ENCODE results near the gene TIFAB. TPM values are rescaled to one million over a fixed set of nuclear protein-coding genes. Genes with fewer than 3 reads are reported as not detected.

The TIFAB gene
- total and polyA plus RNA-seq, 2 experiments from 2014 or later = not detected

DNA sequence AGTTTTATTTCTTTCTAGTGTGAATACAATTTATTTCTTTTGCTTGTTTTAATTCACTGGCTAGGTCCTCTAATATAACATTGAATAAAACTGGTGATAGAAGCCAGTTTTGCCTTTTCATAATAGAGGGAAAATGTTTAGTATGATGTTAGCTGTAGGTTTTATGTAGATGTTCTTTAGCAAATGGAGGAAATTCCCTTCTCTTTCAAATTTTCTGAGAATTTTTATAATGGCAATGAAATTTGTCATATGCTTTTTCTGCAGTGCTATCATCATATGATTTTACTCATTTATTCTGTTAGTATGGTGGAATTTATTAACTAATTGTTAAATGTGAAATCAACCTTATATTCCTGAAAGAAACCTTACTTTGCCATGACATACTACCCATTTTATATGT, 35.1 kb downstream of the TIFAB start:
- Histone ChIP-seq H3K79me2 (replicated peaks; ENCODE audit: insufficient read depth) (no peaks in the 10 kb centered on the region), H3K4me1 (ENCODE audit: insufficient read depth) (no peaks in the 10 kb centered on the region), H3F3A (replicated peaks; ENCODE audit: low read depth) (no peaks in the 10 kb centered on the region), H4K20me1 (replicated peaks; ENCODE audit: insufficient read depth) (no peaks in the 10 kb centered on the region), H3K9me2 (ENCODE audit: insufficient read depth) (no peaks in the 10 kb centered on the region), H3K36me3 (ENCODE audit: insufficient read depth) (no peaks in the 10 kb centered on the region), H3K27ac (ENCODE audit: low read depth) (no peak overlapping the region), H3K4me3 (no peak overlapping the region), H2AFZ (no peak overlapping the region), H3K27me3 (ENCODE audit: insufficient read depth) (no peaks in the 10 kb centered on the region), H3K4me2 (no peak overlapping the region)
- H3K36me3 Mint-ChIP-seq (ENCODE audit: low read depth) = no peaks in the 10 kb centered on the region
- no peak for DNase-seq (ENCODE audit: low spot score)
- no peak for ATAC-seq
- H3K9me3 Mint-ChIP-seq = no peaks in the 10 kb centered on the region
- no peak overlapping the region for H3K4me3 Mint-ChIP-seq
- TF ChIP-seq NANOG (IDR thresholded peaks at IDR 0.05; ENCODE audit: borderline replicate concordance) (no peak), ZNF331 (CRISPR knock-in tag; IDR thresholded peaks at IDR 0.05; ENCODE audit: low read depth) (no peak)
- TF ChIP-seq, protein P1, sequence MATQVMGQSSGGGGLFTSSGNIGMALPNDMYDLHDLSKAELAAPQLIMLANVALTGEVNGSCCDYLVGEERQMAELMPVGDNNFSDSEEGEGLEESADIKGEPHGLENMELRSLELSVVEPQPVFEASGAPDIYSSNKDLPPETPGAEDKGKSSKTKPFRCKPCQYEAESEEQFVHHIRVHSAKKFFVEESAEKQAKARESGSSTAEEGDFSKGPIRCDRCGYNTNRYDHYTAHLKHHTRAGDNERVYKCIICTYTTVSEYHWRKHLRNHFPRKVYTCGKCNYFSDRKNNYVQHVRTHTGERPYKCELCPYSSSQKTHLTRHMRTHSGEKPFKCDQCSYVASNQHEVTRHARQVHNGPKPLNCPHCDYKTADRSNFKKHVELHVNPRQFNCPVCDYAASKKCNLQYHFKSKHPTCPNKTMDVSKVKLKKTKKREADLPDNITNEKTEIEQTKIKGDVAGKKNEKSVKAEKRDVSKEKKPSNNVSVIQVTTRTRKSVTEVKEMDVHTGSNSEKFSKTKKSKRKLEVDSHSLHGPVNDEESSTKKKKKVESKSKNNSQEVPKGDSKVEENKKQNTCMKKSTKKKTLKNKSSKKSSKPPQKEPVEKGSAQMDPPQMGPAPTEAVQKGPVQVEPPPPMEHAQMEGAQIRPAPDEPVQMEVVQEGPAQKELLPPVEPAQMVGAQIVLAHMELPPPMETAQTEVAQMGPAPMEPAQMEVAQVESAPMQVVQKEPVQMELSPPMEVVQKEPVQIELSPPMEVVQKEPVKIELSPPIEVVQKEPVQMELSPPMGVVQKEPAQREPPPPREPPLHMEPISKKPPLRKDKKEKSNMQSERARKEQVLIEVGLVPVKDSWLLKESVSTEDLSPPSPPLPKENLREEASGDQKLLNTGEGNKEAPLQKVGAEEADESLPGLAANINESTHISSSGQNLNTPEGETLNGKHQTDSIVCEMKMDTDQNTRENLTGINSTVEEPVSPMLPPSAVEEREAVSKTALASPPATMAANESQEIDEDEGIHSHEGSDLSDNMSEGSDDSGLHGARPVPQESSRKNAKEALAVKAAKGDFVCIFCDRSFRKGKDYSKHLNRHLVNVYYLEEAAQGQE (IDR thresholded peaks at IDR 0.05; ENCODE audit: unreplicated experiment) = no peak
- no peak overlapping the region for H3K27ac Mint-ChIP-seq
- no peaks in the 10 kb centered on the region for H3K4me1 Mint-ChIP-seq
- H3K27me3 Mint-ChIP-seq (ENCODE audit: insufficient read depth, low read depth, poor library complexity) = peaks cover 3% of the 10 kb centered on the region

DNA sequence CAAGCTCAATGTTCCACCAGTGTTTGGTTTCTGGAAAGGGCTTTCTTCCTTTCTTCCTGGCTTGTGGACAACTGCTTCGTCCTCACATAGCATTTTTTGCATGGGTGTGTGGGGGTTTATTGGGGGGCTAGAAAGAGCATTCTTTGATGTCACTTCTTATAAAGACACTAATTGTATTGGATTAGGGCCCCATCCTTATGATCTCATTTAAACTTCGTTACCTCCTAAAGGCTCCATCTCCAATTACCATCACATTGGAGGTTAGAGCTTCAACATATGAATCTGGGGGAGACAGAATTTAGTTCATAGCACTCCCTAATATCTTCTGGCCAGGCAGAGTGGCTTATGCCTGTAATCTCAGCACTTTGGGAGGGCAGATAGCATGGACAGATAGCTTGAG, 47.1 kb downstream of the TIFAB start:
- Mint-ChIP-seq H3K27ac (no peak overlapping the region), H3K9me3 (peaks cover 18% of the 10 kb centered on the region), H3K4me1 (peaks cover 35% of the 10 kb centered on the region), H3K36me3 (ENCODE audit: low read depth) (peaks cover 9% of the 10 kb centered on the region; the same call in 2 of the 3 replicates), H3K4me3 (no peak overlapping the region), H3K27me3 (ENCODE audit: insufficient read depth, low read depth, poor library complexity) (peaks cover 26% of the 10 kb centered on the region)
- H4K20me1 ChIP-seq (replicated peaks; ENCODE audit: insufficient read depth) = peaks cover 4% of the 10 kb centered on the region; the same call in 1 of the 2 replicates
- DNase-seq (ENCODE audit: low spot score) (no peak), ATAC-seq (no peak)
- no peak overlapping the region for H2AFZ ChIP-seq
- H3K4me3 ChIP-seq = no peak overlapping the region
- TF ChIP-seq JUNB (IDR thresholded peaks at IDR 0.05; ENCODE audit: unreplicated experiment) (no peak), STAT1 (IDR thresholded peaks at IDR 0.05; ENCODE audit: unreplicated experiment) (no peak), POLR2AphosphoS5 (IDR thresholded peaks at IDR 0.05; ENCODE audit: low read depth) (no peak), ZNF331 (CRISPR knock-in tag; IDR thresholded peaks at IDR 0.05; ENCODE audit: low read depth) (no peak), CREB1 (CRISPR knock-in tag; IDR thresholded peaks at IDR 0.05; ENCODE audit: low read depth) (no peak), EZH2 (IDR thresholded peaks at IDR 0.05; ENCODE audit: low read depth, unreplicated experiment) (no peak), NANOG (IDR thresholded peaks at IDR 0.05; ENCODE audit: borderline replicate concordance) (no peak)
- TF ChIP-seq, protein P2, sequence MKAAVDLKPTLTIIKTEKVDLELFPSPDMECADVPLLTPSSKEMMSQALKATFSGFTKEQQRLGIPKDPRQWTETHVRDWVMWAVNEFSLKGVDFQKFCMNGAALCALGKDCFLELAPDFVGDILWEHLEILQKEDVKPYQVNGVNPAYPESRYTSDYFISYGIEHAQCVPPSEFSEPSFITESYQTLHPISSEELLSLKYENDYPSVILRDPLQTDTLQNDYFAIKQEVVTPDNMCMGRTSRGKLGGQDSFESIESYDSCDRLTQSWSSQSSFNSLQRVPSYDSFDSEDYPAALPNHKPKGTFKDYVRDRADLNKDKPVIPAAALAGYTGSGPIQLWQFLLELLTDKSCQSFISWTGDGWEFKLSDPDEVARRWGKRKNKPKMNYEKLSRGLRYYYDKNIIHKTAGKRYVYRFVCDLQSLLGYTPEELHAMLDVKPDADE (IDR thresholded peaks at IDR 0.05) = no peak
- H3F3A ChIP-seq (replicated peaks; ENCODE audit: low read depth) = peaks cover 6% of the 10 kb centered on the region
- H3K9me2 ChIP-seq (ENCODE audit: insufficient read depth) = no peaks in the 10 kb centered on the region
- H3K27me3 ChIP-seq (ENCODE audit: insufficient read depth) = peaks cover 65% of the 10 kb centered on the region
- no peaks in the 10 kb centered on the region for H3K79me2 ChIP-seq (replicated peaks; ENCODE audit: insufficient read depth)
- H3K27ac ChIP-seq (ENCODE audit: low read depth) = no peak overlapping the region
- H3K4me2 ChIP-seq = no peak overlapping the region
- peaks cover 32% of the 10 kb centered on the region for H3K4me1 ChIP-seq (ENCODE audit: insufficient read depth)
- H3K36me3 ChIP-seq (ENCODE audit: insufficient read depth) = no peaks in the 10 kb centered on the region

All from GM23338 (cell line).